GM23338 (cell line): ENCODE measurements around the gene CADPS2.

ENCODE experiments used
- CREB1 ChIP-seq: fragments of 250-450 bp; sonication (Bioruptor Pico); IDR thresholded peaks from 2 replicates; pipeline ENCODE4 v1.5.0; 2020; ENCODE audit warnings: low read depth, mild to moderate bottlenecking, moderate library complexity
- EZH2 ChIP-seq: fragments of 200-600 bp; sonication (generic); IDR thresholded peaks from one replicate; pipeline ENCODE4 v1.8.0; 2017; ENCODE audit warnings: antibody characterized with exemption, mild to moderate bottlenecking, low read depth; ENCODE audit not compliant: unreplicated experiment
- EZH2phosphoT487 ChIP-seq: fragments of 200-600 bp; sonication (generic); IDR thresholded peaks from one replicate; pipeline ENCODE4 v1.8.1; 2018; ENCODE audit warnings: antibody characterized with exemption; ENCODE audit not compliant: unreplicated experiment
- POLR2AphosphoS5 ChIP-seq: IDR thresholded peaks from 2 replicates; pipeline ENCODE4 v1.6.1; 2016; ENCODE audit warnings: antibody characterized with exemption, low read depth
- STAT1 ChIP-seq: IDR thresholded peaks from one replicate; pipeline ENCODE4 v1.6.1; 2016; ENCODE audit warnings: antibody characterized with exemption; ENCODE audit not compliant: unreplicated experiment
- TF ChIP-seq, protein P1 (sequence below), 2 experiments: fragments of 200-600 bp in 1 of 2; sonication (generic) in 1 of 2; conservative IDR thresholded peaks; 2 replicates each; pipeline versions ENCODE4 v1.5.1 to v1.6.1; 2016 to 2017; ENCODE audit warnings: antibody characterized with exemption in 2 of 2, low read depth in 2 of 2, mild to moderate bottlenecking in 2 of 2, moderate library complexity in 1 of 2
- TF ChIP-seq, protein P2 (sequence below): fragments of 250-450 bp; sonication (Bioruptor Pico); IDR thresholded peaks from 2 replicates; pipeline ENCODE4 v1.5.0; 2020; ENCODE audit warnings: mild to moderate bottlenecking, moderate library complexity

DNA sequence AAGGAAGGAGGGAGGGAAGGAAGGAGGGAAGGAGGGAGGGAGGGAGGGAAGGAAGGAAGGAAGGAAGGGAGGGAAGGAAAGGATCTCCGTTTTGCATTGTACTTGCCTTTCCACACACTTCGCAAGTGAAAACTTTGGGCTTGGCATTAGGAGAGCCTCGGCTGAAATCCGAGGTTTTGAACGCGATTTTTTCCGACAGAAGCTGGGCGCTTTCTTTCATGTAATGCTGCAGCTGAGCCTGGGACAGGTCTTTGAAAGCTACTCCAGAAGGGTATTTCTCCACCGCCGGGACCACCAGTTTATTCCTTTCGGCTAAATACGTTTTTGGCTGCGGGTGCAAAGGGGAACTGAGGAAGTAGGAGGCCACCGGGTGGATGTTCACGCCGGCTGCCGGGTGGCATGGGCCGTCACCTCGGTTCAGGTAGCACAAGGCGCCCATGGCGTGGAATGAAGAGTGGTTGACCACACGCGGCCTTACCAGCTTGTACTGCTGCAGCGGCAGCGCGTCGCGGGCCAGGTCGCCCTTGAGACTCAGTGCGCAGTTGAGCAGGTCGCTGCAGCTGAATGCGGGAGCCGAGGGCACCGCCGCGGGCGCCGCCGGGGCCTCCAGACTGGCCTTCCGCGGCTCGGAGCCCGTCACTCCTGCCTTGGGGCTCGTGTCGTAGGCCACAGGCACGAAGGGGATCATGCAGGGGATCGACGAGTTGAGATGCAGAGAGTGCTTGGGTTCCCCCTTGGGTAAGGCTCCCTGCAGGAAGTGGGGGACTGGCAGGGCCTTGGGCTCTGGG lies 582.5 kb downstream of the CADPS2 start:
- peak; percentile 97 for TF ChIP-seq EZH2
- TF ChIP-seq, protein P1, sequence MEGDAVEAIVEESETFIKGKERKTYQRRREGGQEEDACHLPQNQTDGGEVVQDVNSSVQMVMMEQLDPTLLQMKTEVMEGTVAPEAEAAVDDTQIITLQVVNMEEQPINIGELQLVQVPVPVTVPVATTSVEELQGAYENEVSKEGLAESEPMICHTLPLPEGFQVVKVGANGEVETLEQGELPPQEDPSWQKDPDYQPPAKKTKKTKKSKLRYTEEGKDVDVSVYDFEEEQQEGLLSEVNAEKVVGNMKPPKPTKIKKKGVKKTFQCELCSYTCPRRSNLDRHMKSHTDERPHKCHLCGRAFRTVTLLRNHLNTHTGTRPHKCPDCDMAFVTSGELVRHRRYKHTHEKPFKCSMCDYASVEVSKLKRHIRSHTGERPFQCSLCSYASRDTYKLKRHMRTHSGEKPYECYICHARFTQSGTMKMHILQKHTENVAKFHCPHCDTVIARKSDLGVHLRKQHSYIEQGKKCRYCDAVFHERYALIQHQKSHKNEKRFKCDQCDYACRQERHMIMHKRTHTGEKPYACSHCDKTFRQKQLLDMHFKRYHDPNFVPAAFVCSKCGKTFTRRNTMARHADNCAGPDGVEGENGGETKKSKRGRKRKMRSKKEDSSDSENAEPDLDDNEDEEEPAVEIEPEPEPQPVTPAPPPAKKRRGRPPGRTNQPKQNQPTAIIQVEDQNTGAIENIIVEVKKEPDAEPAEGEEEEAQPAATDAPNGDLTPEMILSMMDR (conservative IDR thresholded peaks at IDR 0.05; ENCODE audit: low read depth in 2 of 2) = no peak
- TF ChIP-seq CREB1 = no peak
- no peak for TF ChIP-seq POLR2AphosphoS5
- TF ChIP-seq, protein P2, sequence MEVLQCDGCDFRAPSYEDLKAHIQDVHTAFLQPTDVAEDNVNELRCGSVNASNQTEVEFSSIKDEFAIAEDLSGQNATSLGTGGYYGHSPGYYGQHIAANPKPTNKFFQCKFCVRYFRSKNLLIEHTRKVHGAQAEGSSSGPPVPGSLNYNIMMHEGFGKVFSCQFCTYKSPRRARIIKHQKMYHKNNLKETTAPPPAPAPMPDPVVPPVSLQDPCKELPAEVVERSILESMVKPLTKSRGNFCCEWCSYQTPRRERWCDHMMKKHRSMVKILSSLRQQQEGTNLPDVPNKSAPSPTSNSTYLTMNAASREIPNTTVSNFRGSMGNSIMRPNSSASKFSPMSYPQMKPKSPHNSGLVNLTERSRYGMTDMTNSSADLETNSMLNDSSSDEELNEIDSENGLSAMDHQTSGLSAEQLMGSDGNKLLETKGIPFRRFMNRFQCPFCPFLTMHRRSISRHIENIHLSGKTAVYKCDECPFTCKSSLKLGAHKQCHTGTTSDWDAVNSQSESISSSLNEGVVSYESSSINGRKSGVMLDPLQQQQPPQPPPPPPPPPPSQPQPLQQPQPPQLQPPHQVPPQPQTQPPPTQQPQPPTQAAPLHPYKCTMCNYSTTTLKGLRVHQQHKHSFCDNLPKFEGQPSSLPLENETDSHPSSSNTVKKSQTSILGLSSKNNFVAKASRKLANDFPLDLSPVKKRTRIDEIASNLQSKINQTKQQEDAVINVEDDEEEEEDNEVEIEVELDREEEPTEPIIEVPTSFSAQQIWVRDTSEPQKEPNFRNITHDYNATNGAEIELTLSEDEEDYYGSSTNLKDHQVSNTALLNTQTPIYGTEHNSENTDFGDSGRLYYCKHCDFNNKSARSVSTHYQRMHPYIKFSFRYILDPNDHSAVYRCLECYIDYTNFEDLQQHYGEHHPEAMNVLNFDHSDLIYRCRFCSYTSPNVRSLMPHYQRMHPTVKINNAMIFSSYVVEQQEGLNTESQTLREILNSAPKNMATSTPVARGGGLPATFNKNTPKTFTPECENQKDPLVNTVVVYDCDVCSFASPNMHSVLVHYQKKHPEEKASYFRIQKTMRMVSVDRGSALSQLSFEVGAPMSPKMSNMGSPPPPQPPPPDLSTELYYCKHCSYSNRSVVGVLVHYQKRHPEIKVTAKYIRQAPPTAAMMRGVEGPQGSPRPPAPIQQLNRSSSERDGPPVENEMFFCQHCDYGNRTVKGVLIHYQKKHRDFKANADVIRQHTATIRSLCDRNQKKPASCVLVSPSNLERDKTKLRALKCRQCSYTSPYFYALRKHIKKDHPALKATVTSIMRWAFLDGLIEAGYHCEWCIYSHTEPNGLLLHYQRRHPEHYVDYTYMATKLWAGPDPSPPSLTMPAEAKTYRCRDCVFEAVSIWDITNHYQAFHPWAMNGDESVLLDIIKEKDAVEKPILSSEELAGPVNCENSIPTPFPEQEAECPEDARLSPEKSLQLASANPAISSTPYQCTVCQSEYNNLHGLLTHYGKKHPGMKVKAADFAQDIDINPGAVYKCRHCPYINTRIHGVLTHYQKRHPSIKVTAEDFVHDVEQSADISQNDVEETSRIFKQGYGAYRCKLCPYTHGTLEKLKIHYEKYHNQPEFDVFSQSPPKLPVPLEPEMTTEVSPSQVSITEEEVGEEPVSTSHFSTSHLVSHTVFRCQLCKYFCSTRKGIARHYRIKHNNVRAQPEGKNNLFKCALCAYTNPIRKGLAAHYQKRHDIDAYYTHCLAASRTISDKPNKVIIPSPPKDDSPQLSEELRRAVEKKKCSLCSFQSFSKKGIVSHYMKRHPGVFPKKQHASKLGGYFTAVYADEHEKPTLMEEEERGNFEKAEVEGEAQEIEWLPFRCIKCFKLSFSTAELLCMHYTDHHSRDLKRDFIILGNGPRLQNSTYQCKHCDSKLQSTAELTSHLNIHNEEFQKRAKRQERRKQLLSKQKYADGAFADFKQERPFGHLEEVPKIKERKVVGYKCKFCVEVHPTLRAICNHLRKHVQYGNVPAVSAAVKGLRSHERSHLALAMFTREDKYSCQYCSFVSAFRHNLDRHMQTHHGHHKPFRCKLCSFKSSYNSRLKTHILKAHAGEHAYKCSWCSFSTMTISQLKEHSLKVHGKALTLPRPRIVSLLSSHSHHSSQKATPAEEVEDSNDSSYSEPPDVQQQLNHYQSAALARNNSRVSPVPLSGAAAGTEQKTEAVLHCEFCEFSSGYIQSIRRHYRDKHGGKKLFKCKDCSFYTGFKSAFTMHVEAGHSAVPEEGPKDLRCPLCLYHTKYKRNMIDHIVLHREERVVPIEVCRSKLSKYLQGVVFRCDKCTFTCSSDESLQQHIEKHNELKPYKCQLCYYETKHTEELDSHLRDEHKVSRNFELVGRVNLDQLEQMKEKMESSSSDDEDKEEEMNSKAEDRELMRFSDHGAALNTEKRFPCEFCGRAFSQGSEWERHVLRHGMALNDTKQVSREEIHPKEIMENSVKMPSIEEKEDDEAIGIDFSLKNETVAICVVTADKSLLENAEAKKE (CRISPR knock-in tag) = no peak
- no peak for TF ChIP-seq STAT1
- TF ChIP-seq EZH2phosphoT487 = no peak
